Right cardiac atrium (tissue), 5 donors: Measurements from ENCODE around the gene EPS8. TPM values are rescaled to one million over a fixed set of nuclear protein-coding genes. Genes with fewer than 3 reads are reported as not detected.

Experiments used
- ATAC-seq, 2 donors: fragments of 200-7000 bp; cut with Tn5 transposase; one replicate each; pipeline versions ENCODE4 v1.8.0 to v1.9.1; 2020; ENCODE audit warnings: moderate library complexity in 2 of 2, mild to moderate bottlenecking in 1 of 2
- DNase-seq, 3 donors: peaks; one replicate each; pipeline ENCODE4 v3.0.0-alpha.2; 2020
- H3K27ac ChIP-seq: one replicate; pipeline ENCODE4 v1.5.1; 2013; ENCODE audit warnings: mild to moderate bottlenecking, low read length, control low read depth, moderate library complexity
- H3K27me3 ChIP-seq: one replicate; pipeline ENCODE4 v1.6.1; 2013; ENCODE audit not compliant: control insufficient read depth, insufficient read depth
- H3K4me1 ChIP-seq: one replicate; pipeline ENCODE4 v1.6.1; 2013; ENCODE audit warnings: low read length; ENCODE audit not compliant: control insufficient read depth, insufficient read depth
- H3K4me3 ChIP-seq: one replicate; pipeline ENCODE4 v1.5.1; 2013; ENCODE audit warnings: low read length, control low read depth
- H3K9me3 ChIP-seq: one replicate; pipeline ENCODE4 v1.6.1; 2013; ENCODE audit warnings: low read length; ENCODE audit not compliant: control insufficient read depth
- WGBS: extraction: QIAGEN DNeasy Blood & Tissue Kit; methylation state at CpG from one replicate; pipeline ENCODE4 v1.1.7; 2013; 5-methylcytosine and 5-hydroxymethylcytosine counted together
- intact Hi-C, 4 donors: fragments of 100-400 bp; cut with DNase I; formaldehyde crosslinking; loops; one replicate each; pipeline versions ENCODE4 v1.11.0 to v1.14.0; 2022 to 2023
- polyA plus RNA-seq: library from polyadenylated mRNA; stranded (reverse); fragments of 200-250 nt; gene quantifications from one replicate; pipeline ENCODE4 v1.2.3, GENCODE V29; 2013
- total RNA-seq, 4 donors: library from RNA; stranded (reverse); fragmentation: NEBNext Ultra II Directional; extraction: Animal tissue kit (Norgen Biotek cat#: 25700); gene quantifications; one replicate each; pipeline ENCODE4 v1.2.1, GENCODE V29; 2021
- donor health status: healthy with polysubstance abuse.
- donor health status: DM: no; HTN: yes; CAD: no.
- donor health status: DM: no; HTN: no; CAD: no.
- donor health status: DM: no; HTN: yes; CAD: no; lungs with severe emphysema.
- donor health status: DM: yes; HTN: yes; CAD: no.

Gene EPS8
- total and polyA plus RNA-seq, 5 donors, result 18.6 to 39.7 (median 29.8) TPM

DNA sequence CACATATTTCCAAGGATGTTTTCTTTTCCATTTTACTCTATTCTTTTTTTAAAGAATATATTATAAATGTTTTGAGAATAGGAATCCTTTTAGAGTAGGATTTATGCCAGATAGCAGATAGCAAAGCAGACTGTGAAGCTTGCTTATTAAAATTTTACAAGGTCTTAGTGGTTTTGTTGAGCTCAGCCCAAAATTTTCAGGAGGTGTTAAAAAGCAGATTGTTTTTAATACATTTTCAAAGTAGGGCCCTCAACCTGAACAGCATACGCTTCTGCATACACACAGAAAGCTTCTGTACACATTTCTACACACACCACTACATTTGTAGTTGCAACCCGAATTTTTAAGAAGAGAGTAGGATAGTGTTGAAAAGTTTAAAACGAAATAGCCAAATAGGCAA lies 151.0 kb downstream of the EPS8 start:
- ATAC-seq (no peak), DNase-seq (no peak)
- H3K27ac ChIP-seq, result no peak overlapping the region
- H3K4me3 ChIP-seq, result no peak overlapping the region
- intact Hi-C loops, result no loop called here
- peaks cover 4% of the 10 kb centered on the region for H3K4me1 ChIP-seq
- H3K27me3 ChIP-seq, result no peaks in the 10 kb centered on the region
- 65% methylated on average over 3 of the region's 3 CpGs for WGBS
- no peaks in the 10 kb centered on the region for H3K9me3 ChIP-seq

- H3K4me3 ChIP-seq, result no peak overlapping the region
- no peak for DNase-seq
- H3K9me3 ChIP-seq, result no peaks in the 10 kb centered on the region
- 87% methylated on average over 1 of the region's 1 CpG for WGBS
- H3K27ac ChIP-seq, result no peak overlapping the region
- peaks cover 5% of the 10 kb centered on the region for H3K4me1 ChIP-seq
- no peaks in the 10 kb centered on the region for H3K27me3 ChIP-seq
- no peak for ATAC-seq
- intact Hi-C loops, result no loop called here
These were observed 152.9 kb downstream of the EPS8 start for GRCh38 chr12:15636060-15636890.

- Histone ChIP-seq H3K4me1 (peaks cover 6% of the 10 kb centered on the region), H3K9me3 (no peaks in the 10 kb centered on the region), H3K4me3 (no peak overlapping the region), H3K27me3 (no peaks in the 10 kb centered on the region), H3K27ac (no peak overlapping the region)
- WGBS, result 69% methylated on average over 4 of the region's 4 CpGs
- ATAC-seq (peak in 1 of 2 donors; percentile 28), DNase-seq (peak; percentile 20 to 51 (median 27))
- intact Hi-C loops, result no loop called here
These were observed 155.0 kb downstream of the EPS8 start for GRCh38 chr12:15634010-15634683.

DNA sequence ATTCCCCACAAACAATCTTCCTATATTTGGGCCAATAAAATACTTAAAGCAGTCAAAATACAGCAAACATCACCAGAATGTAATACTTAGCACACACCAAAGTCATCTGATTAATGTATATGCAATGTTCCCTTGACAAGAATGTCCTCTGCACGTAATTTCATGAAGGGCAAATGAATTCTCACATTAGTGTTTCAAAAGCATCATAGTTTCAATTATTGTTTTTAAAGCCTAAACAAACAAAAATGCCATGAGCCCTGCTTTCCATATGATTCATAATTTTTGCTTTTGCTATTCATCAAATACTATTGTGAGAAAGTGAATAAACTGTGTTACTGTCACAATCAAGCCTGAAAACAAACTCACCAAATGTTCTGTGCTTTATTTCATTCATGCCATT lies 156.0 kb downstream of the EPS8 start:
- Histone ChIP-seq H3K27me3 (no peaks in the 10 kb centered on the region), H3K4me1 (peaks cover 6% of the 10 kb centered on the region), H3K4me3 (no peak overlapping the region), H3K9me3 (no peaks in the 10 kb centered on the region), H3K27ac (no peak overlapping the region)
- 91% methylated on average over 1 of the region's 1 CpG for WGBS
- DNase-seq (no peak), ATAC-seq (no peak)
- intact Hi-C loops, result no loop called here

- no peak overlapping the region for H3K4me3 ChIP-seq
- ATAC-seq (no peak), DNase-seq (no peak)
- H3K9me3 ChIP-seq, result no peaks in the 10 kb centered on the region
- WGBS, result 97% methylated on average over 4 of the region's 4 CpGs
- H3K4me1 ChIP-seq, result peaks cover 6% of the 10 kb centered on the region
- H3K27ac ChIP-seq, result no peak overlapping the region
- intact Hi-C loops, result no loop called here
- H3K27me3 ChIP-seq, result no peaks in the 10 kb centered on the region
These were observed 156.5 kb downstream of the EPS8 start for GRCh38 chr12:15632708-15633107.

GRCh38 chr12:15631007-15631715 lies 158.0 kb downstream of the EPS8 start:
- H3K27me3 ChIP-seq, result no peaks in the 10 kb centered on the region
- DNase-seq (no peak), ATAC-seq (no peak)
- peaks cover 3% of the 10 kb centered on the region for H3K4me1 ChIP-seq
- peak overlapping the region; percentile 92 for H3K27ac ChIP-seq
- H3K9me3 ChIP-seq, result no peaks in the 10 kb centered on the region
- intact Hi-C loops, result no loop called here
- H3K4me3 ChIP-seq, result peak overlapping the region; percentile 4
- WGBS, result 53% methylated on average over 6 of the region's 6 CpGs

DNA sequence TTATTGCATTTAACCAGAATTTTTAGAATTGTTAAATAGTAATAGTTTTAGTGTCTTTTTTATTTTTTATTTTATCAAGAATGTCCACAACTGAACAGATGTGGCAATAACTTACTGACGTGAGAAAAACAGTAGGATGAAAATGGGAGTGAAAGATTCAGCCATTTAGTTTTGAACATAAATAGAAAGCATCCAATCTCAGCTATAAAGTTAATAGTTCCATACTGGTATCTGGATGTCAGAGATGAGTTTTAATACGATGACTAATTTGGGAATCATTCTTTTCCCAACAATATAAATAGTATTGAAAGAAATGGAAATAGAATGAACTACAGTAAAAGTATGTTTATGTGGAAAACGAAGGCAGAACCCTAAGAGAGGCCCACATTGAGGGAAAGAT lies 159.4 kb downstream of the EPS8 start:
- no peak for DNase-seq
- H3K27ac ChIP-seq, result peak overlapping the region; percentile 75
- no peak for ATAC-seq
- no peaks in the 10 kb centered on the region for H3K27me3 ChIP-seq
- 50% methylated on average over 3 of the region's 3 CpGs for WGBS
- H3K4me1 ChIP-seq, result peaks cover 3% of the 10 kb centered on the region
- intact Hi-C loops, result no loop called here
- no peaks in the 10 kb centered on the region for H3K9me3 ChIP-seq
- H3K4me3 ChIP-seq, result no peak overlapping the region

- Histone ChIP-seq H3K4me3 (no peak overlapping the region), H3K4me1 (peaks cover 3% of the 10 kb centered on the region), H3K27me3 (no peaks in the 10 kb centered on the region), H3K27ac (peak overlapping the region; percentile 89), H3K9me3 (no peaks in the 10 kb centered on the region)
- ATAC-seq (peak; percentile 98 to 99), DNase-seq (peak in 2 of 3 donors; percentile 72 to 79)
- intact Hi-C loops, result no loop called here
- WGBS, result 9% methylated on average over 5 of the region's 5 CpGs
These were observed 160.1 kb downstream of the EPS8 start for GRCh38 chr12:15629108-15629507.

- intact Hi-C loops, result no loop called here
- WGBS, result 27% methylated on average over 4 of the region's 4 CpGs
- Histone ChIP-seq H3K4me3 (no peak overlapping the region), H3K9me3 (no peaks in the 10 kb centered on the region), H3K27me3 (no peaks in the 10 kb centered on the region), H3K4me1 (peaks cover 3% of the 10 kb centered on the region), H3K27ac (peak overlapping the region; percentile 62)
- ATAC-seq (peak; percentile 44 to 56), DNase-seq (no peak)
These were observed 160.9 kb downstream of the EPS8 start for GRCh38 chr12:15627995-15628945.

- Histone ChIP-seq H3K27me3 (no peaks in the 10 kb centered on the region), H3K27ac (no peak overlapping the region), H3K4me1 (peaks cover 1% of the 10 kb centered on the region), H3K9me3 (no peaks in the 10 kb centered on the region), H3K4me3 (no peak overlapping the region)
- DNase-seq, result no peak
- intact Hi-C loops, result no loop called here
- no peak for ATAC-seq
- 97% methylated on average over 2 of the region's 2 CpGs for WGBS
These were observed 164.1 kb downstream of the EPS8 start for GRCh38 chr12:15625075-15625474.
